H1 (cell line): Measurements from ENCODE around the gene GUF1. TPM values are rescaled to one million over a fixed set of nuclear protein-coding genes. Genes with fewer than 3 reads are reported as not detected.

Experiments used
- CTCF ChIA-PET: fragments of 300-600 bp; sonication (Branson Sonifier 250); formaldehyde crosslinking; loops from one replicate; lab custom pipeline; 2021; ENCODE audit not compliant: partially characterized antibody; lab: Charles Lee
- POLR2A ChIA-PET: fragments of 300-600 bp; sonication (Branson Sonifier 250); formaldehyde crosslinking; loops from one replicate; lab custom pipeline; 2021; ENCODE audit warnings: inconsistent platforms; ENCODE audit not compliant: partially characterized antibody; lab: Charles Lee
- DNase-seq, 2 experiments: peaks; one replicate each; pipeline versions ENCODE4 v3.0.0 to v3.0.0-alpha.2; 2010 to 2022; ENCODE audit warnings: low spot score in 2 of 2, low read depth in 1 of 2, mixed read lengths in 1 of 2
- FAIRE-seq: peaks from 2 replicates; lab custom pipeline; 2011; peaks lifted over from hg19 to GRCh38; lab: Jason Lieb, UNC
- H2AFZ ChIP-seq: 2 replicates; pipeline ENCODE4 v1.8.1; 2012; ENCODE audit warnings: low read length, inconsistent platforms
- H2AK5ac ChIP-seq: 2 replicates; pipeline ENCODE4 v1.6.1; 2013; ENCODE audit warnings: low read depth, low read length
- H2BK120ac ChIP-seq: replicated peaks from 2 replicates; pipeline ENCODE3; 2013; ENCODE audit warnings: low read depth, low read length, inconsistent platforms
- H2BK12ac ChIP-seq: 2 replicates; pipeline ENCODE4 v1.6.1; 2013; ENCODE audit warnings: low read depth, low read length
- H2BK15ac ChIP-seq: 2 replicates; pipeline ENCODE4 v1.6.1; 2013; ENCODE audit warnings: low read length
- H2BK20ac ChIP-seq: 2 replicates; pipeline ENCODE4 v1.6.1; 2013; ENCODE audit warnings: low read length
- H2BK5ac ChIP-seq: 2 replicates; pipeline ENCODE4 v1.6.1; 2013; ENCODE audit warnings: low read depth, low read length
- H3K14ac ChIP-seq: 2 replicates; pipeline ENCODE4 v1.6.1; 2013; ENCODE audit warnings: inconsistent platforms; ENCODE audit not compliant: insufficient read length
- H3K18ac ChIP-seq: 2 replicates; pipeline ENCODE4 v1.6.1; 2013; ENCODE audit warnings: low read length; ENCODE audit errors: extremely low read depth
- H3K23ac ChIP-seq: 2 replicates; pipeline ENCODE4 v1.6.1; 2013; ENCODE audit warnings: inconsistent platforms; ENCODE audit not compliant: insufficient read length
- H3K23me2 ChIP-seq: 2 replicates; pipeline ENCODE4 v1.6.1; 2013; ENCODE audit warnings: low read depth, low read length
- H3K27ac ChIP-seq: 2 replicates; pipeline ENCODE4 v1.6.1; 2011; ENCODE audit warnings: low read depth, low read length, inconsistent platforms
- H3K27me3 ChIP-seq, 4 experiments: replicated peaks in 1 of 4; 1 replicate in 1 of 4; 2 replicates in 3 of 4; pipeline versions ENCODE4 v1.6.1 to v1.8.1; 2011 to 2013; ENCODE audit warnings: low read length in 3 of 4, mild to moderate bottlenecking in 3 of 4, inconsistent platforms in 2 of 4, mixed read lengths in 2 of 4, moderate library complexity in 1 of 4; ENCODE audit not compliant: control insufficient read depth in 3 of 4, insufficient read depth in 3 of 4; ENCODE audit errors: extremely low read depth in 1 of 4
- H3K36me3 ChIP-seq, 4 experiments: 2 replicates each; pipeline versions ENCODE4 v1.6.1 to v1.8.1; 2011 to 2013; ENCODE audit warnings: mild to moderate bottlenecking in 4 of 4, low read length in 3 of 4, moderate library complexity in 2 of 4, control low read depth in 1 of 4, inconsistent platforms in 1 of 4; ENCODE audit not compliant: insufficient read depth in 4 of 4, control insufficient read depth in 2 of 4
- H3K4ac ChIP-seq: replicated peaks from 2 replicates; pipeline ENCODE3; 2013; ENCODE audit warnings: low read length, low read depth, mixed read lengths, inconsistent platforms; ENCODE audit not compliant: insufficient read length
- H3K4me1 ChIP-seq, 4 experiments: replicated peaks in 1 of 4; 1 replicate in 1 of 4; 2 replicates in 3 of 4; pipeline versions ENCODE4 v1.6.1 to v1.8.1; 2011 to 2013; ENCODE audit warnings: low read length in 3 of 4, inconsistent platforms in 2 of 4, mixed read lengths in 1 of 4; ENCODE audit not compliant: insufficient read depth in 4 of 4, control insufficient read depth in 3 of 4
- H3K4me2 ChIP-seq, 2 experiments: 2 replicates each; pipeline versions ENCODE4 v1.6.1 to v1.8.1; 2011 to 2013; ENCODE audit warnings: low read depth in 2 of 2, low read length in 2 of 2, control low read depth in 1 of 2, inconsistent platforms in 1 of 2, mild to moderate bottlenecking in 1 of 2; ENCODE audit not compliant: insufficient read depth in 1 of 2
- H3K4me3 ChIP-seq, 4 experiments: fragments of 200-600, 300-600 bp in 1 of 4; sonication (generic), shearing (Covaris generic), sonication (Bioruptor Twin) in 1 of 4; 2 replicates each; pipeline versions ENCODE4 v1.5.1 to v1.8.1; 2011 to 2016; ENCODE audit warnings: low read length in 4 of 4, low read depth in 3 of 4, control low read depth in 2 of 4, inconsistent platforms in 2 of 4, mild to moderate bottlenecking in 2 of 4, mixed read lengths in 1 of 4, moderate library complexity in 1 of 4; ENCODE audit not compliant: insufficient read depth in 2 of 4; ENCODE audit errors: extremely low read depth in 1 of 4
- H3K56ac ChIP-seq: replicated peaks from 2 replicates; pipeline ENCODE3; 2013; ENCODE audit warnings: low read depth, mild to moderate bottlenecking, mixed read lengths, low read length, inconsistent platforms; ENCODE audit not compliant: insufficient read length
- H3K79me1 ChIP-seq: 2 replicates; pipeline ENCODE4 v1.6.1; 2013; ENCODE audit warnings: low read depth, low read length, control low read depth
- H3K79me2 ChIP-seq, 2 experiments: 2 replicates each; pipeline versions ENCODE4 v1.6.1 to v1.8.1; 2012 to 2013; ENCODE audit warnings: low read length in 2 of 2, mild to moderate bottlenecking in 2 of 2, inconsistent platforms in 1 of 2; ENCODE audit not compliant: insufficient read depth in 2 of 2, control insufficient read depth in 1 of 2
- H3K9ac ChIP-seq, 4 experiments: replicated peaks in 1 of 4; 1 replicate in 1 of 4; 2 replicates in 3 of 4; pipeline versions ENCODE4 v1.6.1 to v1.8.1; 2011 to 2013; ENCODE audit warnings: low read depth in 3 of 4, low read length in 3 of 4, control low read depth in 2 of 4, mild to moderate bottlenecking in 2 of 4, moderate library complexity in 2 of 4, inconsistent platforms in 1 of 4; ENCODE audit errors: extremely low read depth in 1 of 4
- H3K9me3 ChIP-seq, 2 experiments: 2 replicates each; pipeline versions ENCODE4 v1.6.1 to v1.8.1; 2012 to 2013; ENCODE audit warnings: mild to moderate bottlenecking in 2 of 2, moderate library complexity in 2 of 2, control low read depth in 1 of 2, inconsistent platforms in 1 of 2, low read depth in 1 of 2, low read length in 1 of 2, mixed read lengths in 1 of 2; ENCODE audit not compliant: insufficient read depth in 2 of 2
- H4K20me1 ChIP-seq, 2 experiments: replicated peaks in 1 of 2; 2 replicates each; pipeline versions ENCODE3 to v1.8.1; 2011 to 2013; ENCODE audit warnings: inconsistent platforms in 2 of 2, low read length in 2 of 2, mild to moderate bottlenecking in 1 of 2; ENCODE audit not compliant: insufficient read depth in 2 of 2, control insufficient read depth in 1 of 2
- H4K5ac ChIP-seq: 2 replicates; pipeline ENCODE4 v1.6.1; 2013; ENCODE audit warnings: low read length, low read depth, mixed read lengths, inconsistent platforms; ENCODE audit not compliant: insufficient read length
- H4K8ac ChIP-seq: 2 replicates; pipeline ENCODE4 v1.8.0; 2013; ENCODE audit warnings: mild to moderate bottlenecking, moderate library complexity, low read length, inconsistent platforms; ENCODE audit not compliant: insufficient read depth; ENCODE audit errors: extremely low read depth
- H4K91ac ChIP-seq: replicated peaks from 2 replicates; pipeline ENCODE3; 2013; ENCODE audit warnings: low read length, mixed read lengths, inconsistent platforms; ENCODE audit not compliant: insufficient read length
- BACH1 ChIP-seq: IDR thresholded peaks from 2 replicates; pipeline ENCODE4 v1.6.1; 2012; ENCODE audit warnings: low read length, improper control_type of control experiment
- EGR1 ChIP-seq: IDR thresholded peaks from 2 replicates; pipeline ENCODE4 v1.6.1; 2011; ENCODE audit warnings: low read depth, low read length, borderline replicate concordance
- EP300 ChIP-seq, 2 experiments: IDR thresholded peaks; 1 replicate in 1 of 2; 2 replicates in 1 of 2; pipeline ENCODE4 v1.6.1; 2011 to 2012; ENCODE audit warnings: low read depth in 2 of 2, low read length in 2 of 2, mild to moderate bottlenecking in 2 of 2, borderline replicate concordance in 1 of 2, inconsistent platforms in 1 of 2, moderate library complexity in 1 of 2
- POLR2A ChIP-seq, 2 experiments: IDR thresholded peaks; 1 replicate in 1 of 2; 2 replicates in 1 of 2; pipeline ENCODE4 v1.6.1; 2011; ENCODE audit warnings: low read depth in 2 of 2, low read length in 2 of 2, mild to moderate bottlenecking in 2 of 2; ENCODE audit errors: control extremely low read depth in 1 of 2
- RAD21 ChIP-seq, 2 experiments: IDR thresholded peaks in 1 of 2; conservative IDR thresholded peaks in 1 of 2; 2 replicates each; pipeline ENCODE4 v1.6.1; 2011; ENCODE audit warnings: low read depth in 2 of 2, low read length in 2 of 2, improper control_type of control experiment in 1 of 2, inconsistent platforms in 1 of 2, mild to moderate bottlenecking in 1 of 2, moderate library complexity in 1 of 2
- SIX5 ChIP-seq: IDR thresholded peaks from 2 replicates; pipeline ENCODE4 v1.6.1; 2011; ENCODE audit warnings: mild to moderate bottlenecking, low read depth, low read length
- TAF7 ChIP-seq: optimal IDR thresholded peaks from 2 replicates; pipeline ENCODE3; 2011; ENCODE audit warnings: low read depth, mild to moderate bottlenecking, inconsistent platforms, low read length, moderate library complexity, borderline replicate concordance
- TBP ChIP-seq: IDR thresholded peaks from 2 replicates; pipeline ENCODE4 v1.6.1; 2011; ENCODE audit warnings: low read depth, low read length, improper control_type of control experiment
- WGBS, 2 experiments: shearing (Covaris generic) in 1 of 2; methylation state at CpG; one replicate each; pipeline versions ENCODE4 v1.1.6 to v1.1.7; 2013 to 2015; ENCODE audit warnings: low lambda C conversion rate in 2 of 2, mixed read lengths in 2 of 2, inconsistent platforms in 1 of 2, low coverage in 1 of 2, missing lambda C conversion rate in 1 of 2; ENCODE audit not compliant: insufficient replicate concordance in 2 of 2, insufficient coverage in 1 of 2, insufficient read length in 1 of 2; ENCODE audit errors: extremely low coverage in 1 of 2, missing lambda C conversion rate in 1 of 2; 5-methylcytosine and 5-hydroxymethylcytosine counted together
- polyA plus RNA-seq, 7 experiments: library from polyadenylated mRNA; depleted of rRNA in 3 of 7; stranded (reverse) in 5 of 7; unstranded in 2 of 7; fragments of >200 nt in 5 of 7; fragments of 200-250 nt in 2 of 7; gene quantifications; 1 replicate in 5 of 7; 2 replicates in 1 of 7; 4 replicates in 1 of 7; pipeline versions ENCODE4 v1.2.1 to v1.2.3, GENCODE V29; 2011 to 2013; ENCODE audit warnings: missing spikeins in 2 of 7, mixed read lengths in 2 of 7
- total RNA-seq: library from RNA; stranded (reverse); fragmentation: NEBNext Ultra II Directional; extraction: Animal tissue kit (Norgen Biotek cat#: 25700); gene quantifications from 2 replicates; pipeline ENCODE4 v1.2.1, GENCODE V29; 2021
- TF ChIP-seq, protein P1 (sequence below), 3 experiments: IDR thresholded peaks; 1 replicate in 2 of 3; 2 replicates in 1 of 3; pipeline versions ENCODE4 v1.5.1 to v1.6.1; 2011; ENCODE audit warnings: low read length in 3 of 3, mild to moderate bottlenecking in 3 of 3, inconsistent platforms in 2 of 3, low read depth in 1 of 3, moderate library complexity in 1 of 3; ENCODE audit not compliant: insufficient read depth in 1 of 3; ENCODE audit errors: control extremely low read depth in 1 of 3

The GUF1 gene
- total and polyA plus RNA-seq, 2 of the 8 experiments (the other 6 are each of a cell fraction or from before 2014, with no cell fraction given) = 14.8 to 30.6 TPM

DNA sequence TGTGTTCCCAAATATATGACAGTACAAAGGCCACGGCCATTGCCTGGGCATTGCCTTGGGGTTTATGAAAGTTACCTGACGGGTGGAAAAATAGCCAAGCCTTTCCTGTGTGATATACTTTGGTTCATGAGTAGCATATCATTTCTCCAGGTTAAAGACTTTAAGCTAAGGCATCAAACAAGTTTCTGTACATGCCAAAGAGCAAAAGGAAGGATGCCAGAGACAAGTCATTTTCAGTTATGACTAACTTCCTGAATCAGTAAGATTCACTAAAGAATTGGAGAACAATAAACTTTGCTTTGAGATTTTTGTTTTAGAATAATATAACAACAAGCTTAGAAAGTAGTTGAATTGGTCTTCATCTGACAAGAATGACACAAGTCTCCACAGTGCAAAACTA is 9.7 kb upstream of the GUF1 start:
- H2AK5ac ChIP-seq = no peak overlapping the region
- H2BK12ac ChIP-seq = no peak overlapping the region
- no peak overlapping the region for H3K27ac ChIP-seq
- no peak overlapping the region for H2BK120ac ChIP-seq
- H3K27me3 ChIP-seq = no peaks in the 10 kb centered on the region
- no peak overlapping the region for H2AFZ ChIP-seq
- H4K8ac ChIP-seq = no peak overlapping the region
- H2BK5ac ChIP-seq = no peak overlapping the region
- no peak overlapping the region for H3K4me2 ChIP-seq
- H3K36me3 ChIP-seq = no peaks in the 10 kb centered on the region
- H3K79me2 ChIP-seq = no peaks in the 10 kb centered on the region
- no peaks in the 10 kb centered on the region for H3K79me1 ChIP-seq
- POLR2A ChIA-PET = interaction anchor here (0.6 to 3.6 kb wide), 2 partner anchors 10 to 221 kb away, joined by 3 to 15 read pairs; partner anchors contain the start of gene GUF1
- H3K18ac ChIP-seq = no peak overlapping the region
- no peaks in the 10 kb centered on the region for H3K9me3 ChIP-seq
- no peak overlapping the region for H2BK15ac ChIP-seq
- no peak overlapping the region for H4K91ac ChIP-seq
- H3K4me3 ChIP-seq = no peak overlapping the region
- no peak overlapping the region for H3K56ac ChIP-seq
- H3K23ac ChIP-seq = no peak overlapping the region
- TF ChIP-seq SIX5 = no peak
- no peak for TF ChIP-seq EP300 (IDR thresholded peaks at IDR 0.05; ENCODE audit: borderline replicate concordance in 1 of 2, low read depth in 2 of 2, low read length in 2 of 2)
- TF ChIP-seq, protein P1, sequence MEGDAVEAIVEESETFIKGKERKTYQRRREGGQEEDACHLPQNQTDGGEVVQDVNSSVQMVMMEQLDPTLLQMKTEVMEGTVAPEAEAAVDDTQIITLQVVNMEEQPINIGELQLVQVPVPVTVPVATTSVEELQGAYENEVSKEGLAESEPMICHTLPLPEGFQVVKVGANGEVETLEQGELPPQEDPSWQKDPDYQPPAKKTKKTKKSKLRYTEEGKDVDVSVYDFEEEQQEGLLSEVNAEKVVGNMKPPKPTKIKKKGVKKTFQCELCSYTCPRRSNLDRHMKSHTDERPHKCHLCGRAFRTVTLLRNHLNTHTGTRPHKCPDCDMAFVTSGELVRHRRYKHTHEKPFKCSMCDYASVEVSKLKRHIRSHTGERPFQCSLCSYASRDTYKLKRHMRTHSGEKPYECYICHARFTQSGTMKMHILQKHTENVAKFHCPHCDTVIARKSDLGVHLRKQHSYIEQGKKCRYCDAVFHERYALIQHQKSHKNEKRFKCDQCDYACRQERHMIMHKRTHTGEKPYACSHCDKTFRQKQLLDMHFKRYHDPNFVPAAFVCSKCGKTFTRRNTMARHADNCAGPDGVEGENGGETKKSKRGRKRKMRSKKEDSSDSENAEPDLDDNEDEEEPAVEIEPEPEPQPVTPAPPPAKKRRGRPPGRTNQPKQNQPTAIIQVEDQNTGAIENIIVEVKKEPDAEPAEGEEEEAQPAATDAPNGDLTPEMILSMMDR (IDR thresholded peaks at IDR 0.05; ENCODE audit: control extremely low read depth in 1 of 3, insufficient read depth in 1 of 3, low read depth in 1 of 3, low read length in 3 of 3) = no peak
- no peak for TF ChIP-seq RAD21 (IDR thresholded peaks at IDR 0.05 in 1 of 2, conservative IDR thresholded peaks at IDR 0.05 in 1 of 2; ENCODE audit: low read depth in 2 of 2, low read length in 2 of 2)
- no peak for TF ChIP-seq POLR2A (IDR thresholded peaks at IDR 0.05; ENCODE audit: control extremely low read depth in 1 of 2, low read depth in 2 of 2, low read length in 2 of 2)
- no peak for TF ChIP-seq BACH1
- no peak for TF ChIP-seq EGR1
- TF ChIP-seq TAF7 = no peak
- no peak for TF ChIP-seq TBP
- H3K23me2 ChIP-seq = no peaks in the 10 kb centered on the region
- FAIRE-seq (no peak), DNase-seq (no peak)
- WGBS, 2 experiments = 64% methylated on average over 2 of the region's 2 CpGs; no CpG with 5 or more reads in 1 of the 2 experiments
- peaks cover 0 to 5% (median 0%) of the 10 kb centered on the region in 4 experiments; a peak in 2 of 7 replicates for H3K4me1 ChIP-seq
- H3K9ac ChIP-seq = no peak overlapping the region
- no peaks in the 10 kb centered on the region for H4K20me1 ChIP-seq
- no peak overlapping the region for H3K4ac ChIP-seq
- H3K14ac ChIP-seq = no peak overlapping the region
- CTCF ChIA-PET = interaction anchor here (0.7 kb wide), 1 partner anchor 482 kb away, joined by 3 read pairs; no protein-coding TSS in a partner anchor
- no peak overlapping the region for H4K5ac ChIP-seq
- H2BK20ac ChIP-seq = no peak overlapping the region
